WERI-Rb-1 (cell line): ENCODE results near the gene SCLY.

Source experiments
- DNase-seq: peaks from one replicate; pipeline ENCODE4 v3.0.0-alpha.2; 2020
- H3K27ac ChIP-seq: fragments of 250-450 bp; sonication (Bioruptor Pico); 2 replicates; pipeline ENCODE4 v1.5.1; 2020; ENCODE audit warnings: mild to moderate bottlenecking, moderate library complexity
- H3K27me3 ChIP-seq: fragments of 250-450 bp; sonication (Bioruptor Pico); 2 replicates; pipeline ENCODE4 v1.5.1; 2021; ENCODE audit warnings: mild to moderate bottlenecking, low read depth, moderate library complexity; ENCODE audit not compliant: insufficient read depth, severe bottlenecking
- H3K36me3 ChIP-seq: fragments of 250-450 bp; sonication (Bioruptor Pico); 2 replicates; pipeline ENCODE4 v1.5.1; 2020; ENCODE audit warnings: mild to moderate bottlenecking, moderate library complexity
- H3K4me3 ChIP-seq: 2 replicates; pipeline ENCODE4 v1.5.1; 2011; ENCODE audit warnings: low read depth, mild to moderate bottlenecking, control low read depth, low read length
- H3K9me3 ChIP-seq: fragments of 250-450 bp; sonication (Bioruptor Pico); 2 replicates; pipeline ENCODE4 v1.5.1; 2021; ENCODE audit warnings: mild to moderate bottlenecking, moderate library complexity; ENCODE audit not compliant: severe bottlenecking
- TF ChIP-seq, protein P1 (sequence below): IDR thresholded peaks from 2 replicates; pipeline ENCODE4 v1.5.1; 2011; ENCODE audit warnings: low read depth, mild to moderate bottlenecking, control low read depth, inconsistent platforms, low read length

The SCLY gene

DNA sequence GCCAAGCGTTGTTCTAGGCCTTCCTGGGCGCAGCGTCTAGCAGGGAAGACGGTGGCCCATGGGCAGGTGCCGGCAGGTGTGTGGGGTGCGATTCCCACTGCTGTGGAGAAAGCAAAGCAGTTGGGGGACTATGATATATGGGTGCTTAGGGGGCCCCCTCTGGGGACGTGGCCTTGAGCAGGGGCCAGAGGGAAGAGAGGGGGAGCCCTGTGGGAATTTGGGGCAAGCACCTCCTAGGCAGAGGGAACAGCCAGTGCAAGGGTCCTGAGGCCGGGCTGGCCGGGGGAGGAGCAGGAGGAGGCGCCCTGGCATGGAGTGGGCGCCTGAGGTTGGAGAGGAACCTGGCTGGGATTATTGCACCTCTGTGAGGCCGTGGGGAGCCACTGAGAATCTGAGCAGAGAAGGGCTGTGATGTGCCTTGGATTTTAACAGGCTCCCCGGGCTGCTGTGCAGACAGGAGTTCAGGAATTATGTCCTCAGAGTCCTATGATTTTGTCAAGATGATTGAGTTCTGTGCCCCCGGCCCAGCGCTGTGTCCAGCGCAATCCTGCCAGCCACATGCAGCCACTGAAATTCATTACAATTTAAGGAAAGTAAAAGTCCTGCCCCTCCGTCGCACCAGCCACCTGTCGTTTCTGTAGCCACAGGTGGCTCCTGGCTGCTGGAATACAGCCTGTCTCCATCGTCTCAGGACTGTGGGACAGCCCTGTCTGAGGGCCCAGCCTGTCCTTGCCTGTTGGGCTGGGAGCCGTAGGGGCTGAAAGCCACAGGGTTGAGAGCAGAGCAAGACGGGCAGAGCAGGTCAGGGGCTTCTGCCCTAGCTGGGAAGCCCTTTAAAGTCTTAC lies 68.6 kb downstream of the SCLY start:
- TF ChIP-seq, protein P1, sequence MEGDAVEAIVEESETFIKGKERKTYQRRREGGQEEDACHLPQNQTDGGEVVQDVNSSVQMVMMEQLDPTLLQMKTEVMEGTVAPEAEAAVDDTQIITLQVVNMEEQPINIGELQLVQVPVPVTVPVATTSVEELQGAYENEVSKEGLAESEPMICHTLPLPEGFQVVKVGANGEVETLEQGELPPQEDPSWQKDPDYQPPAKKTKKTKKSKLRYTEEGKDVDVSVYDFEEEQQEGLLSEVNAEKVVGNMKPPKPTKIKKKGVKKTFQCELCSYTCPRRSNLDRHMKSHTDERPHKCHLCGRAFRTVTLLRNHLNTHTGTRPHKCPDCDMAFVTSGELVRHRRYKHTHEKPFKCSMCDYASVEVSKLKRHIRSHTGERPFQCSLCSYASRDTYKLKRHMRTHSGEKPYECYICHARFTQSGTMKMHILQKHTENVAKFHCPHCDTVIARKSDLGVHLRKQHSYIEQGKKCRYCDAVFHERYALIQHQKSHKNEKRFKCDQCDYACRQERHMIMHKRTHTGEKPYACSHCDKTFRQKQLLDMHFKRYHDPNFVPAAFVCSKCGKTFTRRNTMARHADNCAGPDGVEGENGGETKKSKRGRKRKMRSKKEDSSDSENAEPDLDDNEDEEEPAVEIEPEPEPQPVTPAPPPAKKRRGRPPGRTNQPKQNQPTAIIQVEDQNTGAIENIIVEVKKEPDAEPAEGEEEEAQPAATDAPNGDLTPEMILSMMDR = no peak
- no peak for DNase-seq
- H3K36me3 ChIP-seq = no peaks in the 10 kb centered on the region
- H3K27ac ChIP-seq = no peak overlapping the region
- no peaks in the 10 kb centered on the region for H3K27me3 ChIP-seq
- H3K9me3 ChIP-seq = peaks cover 2% of the 10 kb centered on the region
- H3K4me3 ChIP-seq = no peak overlapping the region

DNA sequence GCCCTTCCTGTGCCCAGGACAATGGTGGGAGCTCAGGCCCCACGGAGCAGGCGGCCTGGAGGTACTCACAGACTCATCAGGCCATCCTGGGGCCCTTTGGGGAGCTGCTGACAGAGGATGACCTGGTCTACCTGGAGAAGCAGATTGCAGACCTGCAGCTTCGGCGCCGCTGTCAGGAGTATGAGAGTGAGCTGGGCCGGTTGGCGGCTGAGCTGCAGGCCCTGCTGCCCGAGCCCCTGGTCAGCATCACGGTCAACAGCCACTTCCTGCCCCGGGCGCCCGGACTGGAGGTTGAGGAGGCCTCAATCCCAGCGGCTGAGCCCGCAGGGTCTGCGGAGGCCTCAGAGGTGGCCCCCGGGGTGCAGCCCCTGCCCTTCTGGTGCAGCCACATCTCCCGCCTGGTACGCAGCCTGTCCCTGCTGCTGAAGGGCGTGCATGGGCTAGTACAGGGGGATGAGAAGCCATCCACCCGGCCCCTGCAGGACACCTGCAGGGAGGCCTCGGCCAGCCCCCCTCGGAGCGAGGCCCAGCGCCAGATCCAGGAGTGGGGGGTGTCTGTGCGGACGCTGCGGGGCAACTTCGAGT lies 69.4 kb downstream of the SCLY start:
- Histone ChIP-seq H3K36me3 (no peaks in the 10 kb centered on the region), H3K4me3 (no peak overlapping the region), H3K27ac (no peak overlapping the region), H3K9me3 (peaks cover 2% of the 10 kb centered on the region), H3K27me3 (no peaks in the 10 kb centered on the region)
- TF ChIP-seq, protein P1 = no peak
- no peak for DNase-seq

DNA sequence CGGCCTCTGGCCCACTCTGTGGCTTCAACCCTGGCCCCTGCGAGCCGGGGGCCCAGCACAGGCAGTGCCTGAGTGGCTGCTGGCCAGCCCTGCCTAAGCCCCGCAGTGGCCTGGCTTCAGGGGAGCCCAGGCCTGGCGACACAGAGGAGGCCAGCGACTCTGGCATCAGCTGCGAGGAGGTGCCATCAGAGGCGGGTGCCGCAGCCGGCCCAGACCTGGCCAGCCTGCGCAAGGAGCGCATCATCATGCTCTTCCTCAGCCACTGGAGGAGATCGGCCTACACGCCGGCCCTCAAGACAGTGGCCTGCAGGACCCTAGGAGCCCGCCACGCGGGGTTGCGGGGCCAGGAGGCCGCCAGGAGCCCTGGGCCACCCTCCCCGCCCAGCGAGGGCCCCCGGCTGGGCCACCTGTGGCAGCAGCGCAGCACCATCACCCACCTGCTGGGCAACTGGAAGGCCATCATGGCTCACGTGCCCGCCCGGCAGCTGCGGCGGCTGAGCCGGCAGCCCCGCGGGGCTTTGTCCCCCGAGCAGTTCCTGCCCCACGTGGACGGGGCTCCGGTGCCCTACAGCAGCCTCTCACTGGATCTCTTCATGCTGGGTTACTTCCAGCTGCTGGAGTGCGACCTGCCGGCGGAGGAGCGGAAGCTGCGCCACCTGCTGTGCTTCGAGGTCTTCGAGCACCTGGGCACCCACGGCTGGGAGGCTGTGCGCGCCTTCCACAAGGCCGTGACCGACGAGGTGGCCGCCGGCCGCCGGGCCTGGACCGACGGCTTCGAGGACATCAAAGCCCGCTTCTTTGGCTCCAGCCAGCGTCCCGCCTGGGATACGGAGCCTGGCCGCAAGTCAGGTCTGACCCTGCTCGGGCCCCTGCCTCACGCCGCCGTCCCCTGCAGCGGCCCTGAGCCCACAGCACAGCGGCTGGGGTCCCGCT lies 70.2 kb downstream of the SCLY start:
- no peaks in the 10 kb centered on the region for H3K36me3 ChIP-seq
- peaks cover 2% of the 10 kb centered on the region for H3K9me3 ChIP-seq
- TF ChIP-seq, protein P1 = no peak
- DNase-seq = no peak
- no peaks in the 10 kb centered on the region for H3K27me3 ChIP-seq
- no peak overlapping the region for H3K27ac ChIP-seq
- H3K4me3 ChIP-seq = no peak overlapping the region

DNA sequence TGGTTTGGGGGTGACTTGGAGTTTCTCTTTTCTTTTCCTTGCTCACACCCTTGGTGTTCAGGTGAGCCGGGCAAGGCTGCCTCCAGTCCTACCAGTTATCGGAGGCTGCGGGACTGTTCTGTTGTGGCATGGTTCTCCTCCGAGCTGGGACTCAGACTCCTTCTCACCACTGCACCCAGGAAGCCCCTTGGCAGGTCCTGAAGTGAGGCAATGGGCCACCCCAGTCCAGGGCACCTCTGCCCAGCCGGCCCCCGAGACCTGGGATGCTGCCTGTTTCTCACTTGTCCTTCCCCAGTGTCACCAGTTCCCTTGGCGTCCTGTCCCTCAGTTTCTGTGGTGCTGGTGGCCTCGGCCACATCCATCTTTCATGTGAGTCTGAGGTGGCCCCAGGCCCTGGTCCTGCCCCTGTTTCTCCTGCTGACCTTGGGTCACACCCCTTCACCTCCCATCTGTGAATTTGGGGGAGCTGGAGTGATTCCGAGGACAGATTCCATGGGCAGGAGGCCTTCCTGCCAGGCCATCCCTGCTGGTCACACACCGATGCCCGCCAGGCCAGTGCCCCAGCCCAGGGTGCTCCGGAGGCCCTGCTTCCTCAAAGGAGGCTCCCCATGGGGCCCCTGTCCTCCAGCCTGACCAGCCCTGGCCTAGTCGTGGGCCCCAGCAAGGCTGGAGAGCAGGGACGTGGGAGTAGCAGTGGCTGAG lies 71.1 kb downstream of the SCLY start:
- TF ChIP-seq, protein P1 = no peak
- Histone ChIP-seq H3K9me3 (no peaks in the 10 kb centered on the region), H3K4me3 (no peak overlapping the region), H3K27me3 (no peaks in the 10 kb centered on the region), H3K36me3 (no peaks in the 10 kb centered on the region), H3K27ac (no peak overlapping the region)
- no peak for DNase-seq
